ENCODE measurements around the gene WDR89. TPM values are rescaled to one million over a fixed set of nuclear protein-coding genes. Genes with fewer than 3 reads are reported as not detected.

Gene WDR89
- total and polyA plus RNA-seq, 2 experiments from 2014 or later, result 21.5 to 31.8 TPM

GRCh38 chr14:63605041-63605532, 36.6 kb downstream of the WDR89 start:
- H3K4me3 Mint-ChIP-seq, result no peak overlapping the region

More at GRCh38 chr14:63605041-63605532, 36.6 kb downstream of the WDR89 start:
- H3K4me2 ChIP-seq, result no peak overlapping the region
- no peaks in the 10 kb centered on the region for H3K27me3 ChIP-seq (ENCODE audit: insufficient read depth)
- DNase-seq (ENCODE audit: low spot score) (no peak), ATAC-seq (no peak)
- no peaks in the 10 kb centered on the region for H3F3A ChIP-seq (replicated peaks; ENCODE audit: low read depth)
- Mint-ChIP-seq H3K27me3 (ENCODE audit: insufficient read depth, low read depth, poor library complexity) (peaks cover 2% of the 10 kb centered on the region), H3K9me3 (no peaks in the 10 kb centered on the region), H3K27ac (no peak overlapping the region), H3K4me1 (no peaks in the 10 kb centered on the region), H3K36me3 (ENCODE audit: low read depth) (peaks cover 30% of the 10 kb centered on the region)
- TF ChIP-seq POLR2AphosphoS5 (IDR thresholded peaks at IDR 0.05; ENCODE audit: low read depth) (no peak), EZH2 (IDR thresholded peaks at IDR 0.05; ENCODE audit: low read depth, unreplicated experiment) (no peak), ETS1 (IDR thresholded peaks at IDR 0.05) (no peak), REST (IDR thresholded peaks at IDR 0.05; ENCODE audit: unreplicated experiment) (no peak), CTCF (conservative IDR thresholded peaks at IDR 0.05; ENCODE audit: low read depth in 2 of 2) (no peak), ZNF331 (CRISPR knock-in tag; IDR thresholded peaks at IDR 0.05; ENCODE audit: low read depth) (no peak), EZH2phosphoT487 (IDR thresholded peaks at IDR 0.05; ENCODE audit: unreplicated experiment) (no peak), JUNB (IDR thresholded peaks at IDR 0.05; ENCODE audit: unreplicated experiment) (no peak), CREB1 (CRISPR knock-in tag; IDR thresholded peaks at IDR 0.05; ENCODE audit: low read depth) (no peak), NANOG (IDR thresholded peaks at IDR 0.05; ENCODE audit: borderline replicate concordance) (no peak), ZNF114 (CRISPR knock-in tag; IDR thresholded peaks at IDR 0.05) (no peak), STAT1 (IDR thresholded peaks at IDR 0.05; ENCODE audit: unreplicated experiment) (no peak), ZNF462 (CRISPR knock-in tag; IDR thresholded peaks at IDR 0.05) (no peak)
- no peak overlapping the region for H3K4me3 ChIP-seq
- H3K79me2 ChIP-seq (replicated peaks; ENCODE audit: insufficient read depth), result peaks cover 50% of the 10 kb centered on the region
- no peaks in the 10 kb centered on the region; the same call in 1 of the 2 replicates for H3K36me3 ChIP-seq (ENCODE audit: insufficient read depth)
- H3K4me1 ChIP-seq (ENCODE audit: insufficient read depth), result no peaks in the 10 kb centered on the region
- no peak overlapping the region for H2AFZ ChIP-seq
- peaks cover 13% of the 10 kb centered on the region for H4K20me1 ChIP-seq (replicated peaks; ENCODE audit: insufficient read depth)
- no peaks in the 10 kb centered on the region for H3K9me2 ChIP-seq (ENCODE audit: insufficient read depth)
- H3K27ac ChIP-seq (ENCODE audit: low read depth), result no peak overlapping the region

Measured in GM23338 (cell line).